Stimulated activated CD4-positive, alpha-beta T cell treated with anti-CD3 and anti-CD28 coated beads, Interleukin-1b, Interleukin-23, amount 100 ng/mL, for 4 hours (primary cell): ENCODE measurements around the gene SSMEM1.
A peak's percentile ranks its signal among the peaks of the same experiment; 100 is the strongest.
"Not testable (repeated sequence)": the region's sequence is repeated elsewhere in the genome, so short reads cannot be mapped to it uniquely, and the experiment has no call there.

Source experiments
- DNase-seq, 2 donors: peaks; one replicate each; pipeline ENCODE4 v3.0.0-alpha.2; 2020; ENCODE audit warnings: low read depth in 2 of 2

The SSMEM1 gene

DNA sequence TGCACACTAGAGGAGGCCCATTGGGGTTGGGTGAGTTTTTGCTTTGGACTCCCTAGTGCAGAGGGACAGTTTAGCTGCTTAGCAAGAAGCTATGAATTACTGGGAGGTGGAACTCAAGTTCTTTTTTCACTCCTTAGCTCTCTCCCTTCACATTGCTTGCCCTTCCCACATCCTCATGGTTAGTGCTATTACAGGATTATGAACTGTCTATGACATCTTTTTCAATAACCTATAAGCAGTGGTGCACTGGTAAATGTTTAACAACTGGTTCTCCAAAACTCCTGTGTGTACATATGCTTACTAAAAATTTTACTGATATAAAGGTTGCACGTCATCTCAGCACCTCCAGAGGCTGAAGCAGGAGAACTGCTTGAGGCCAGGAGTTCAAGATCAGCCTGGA is 6.2 kb downstream of the SSMEM1 start:
- no peak for DNase-seq

GRCh38 chr7:130216025-130216424 is 8.4 kb downstream of the SSMEM1 start:
- DNase-seq, result no peak

- no peak for DNase-seq
These were observed 9.1 kb downstream of the SSMEM1 start for GRCh38 chr7:130216750-130217149.

- no peak for DNase-seq
These were observed 11.4 kb downstream of the SSMEM1 start for GRCh38 chr7:130218806-130219620.

DNA sequence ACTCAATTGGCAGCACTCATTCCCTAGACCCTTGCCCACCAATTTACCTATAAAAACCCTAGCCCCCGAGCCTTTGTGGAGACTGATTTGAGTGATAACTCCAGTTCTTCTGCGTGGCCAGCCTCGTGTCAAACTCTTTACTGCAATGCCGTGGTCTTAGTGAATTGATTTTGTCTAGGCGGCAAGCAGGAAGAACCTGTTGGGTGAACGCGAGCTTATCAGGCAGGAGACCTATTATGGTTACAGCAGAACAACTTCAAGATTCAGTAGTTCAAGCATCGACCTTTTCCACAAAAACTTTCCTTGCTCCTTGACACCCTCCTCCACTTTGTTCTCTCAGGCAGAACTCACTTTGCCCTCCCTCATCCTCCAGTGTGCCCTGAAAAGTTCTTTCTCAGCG is 12.2 kb downstream of the SSMEM1 start:
- DNase-seq, result no peak

DNA sequence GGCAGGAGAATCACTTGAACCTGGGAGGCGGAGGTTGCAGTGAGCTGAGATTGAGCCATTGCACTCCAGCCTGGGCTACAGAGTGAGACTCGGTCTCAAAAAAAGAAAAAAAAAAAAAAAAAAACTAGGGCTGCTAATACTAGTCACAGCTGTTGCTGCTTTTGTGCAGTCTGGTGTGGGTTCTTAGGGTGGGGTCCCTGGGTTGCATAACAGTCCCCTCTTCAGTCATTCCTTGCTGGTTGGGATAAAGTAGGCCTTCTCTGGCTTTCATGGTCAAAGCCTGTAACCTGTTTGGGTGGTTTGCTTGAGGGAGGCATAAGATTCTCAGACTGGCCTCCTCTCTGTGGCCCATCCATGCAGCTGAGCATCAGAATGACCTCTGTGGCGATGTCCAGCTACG is 14.1 kb downstream of the SSMEM1 start:
- no peak for DNase-seq

DNA sequence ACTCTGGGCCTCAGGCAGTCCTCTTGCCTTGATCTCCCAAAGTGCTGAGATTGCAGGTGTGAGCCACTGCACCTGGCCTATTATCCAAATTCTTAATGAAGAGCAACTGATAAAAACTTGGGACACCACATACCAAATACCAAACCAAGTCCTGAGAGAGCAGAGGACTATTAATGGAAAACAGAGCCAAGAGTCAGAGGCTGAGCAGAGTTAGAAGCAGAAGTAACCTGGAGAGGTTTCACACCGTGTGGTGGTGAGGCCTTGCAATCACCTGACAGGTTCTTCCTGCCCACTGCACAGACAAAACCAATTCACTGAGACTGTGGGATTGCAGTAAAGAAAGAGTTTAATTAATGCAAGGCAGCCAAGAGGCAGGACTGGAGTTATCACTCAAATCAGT is 16.0 kb downstream of the SSMEM1 start:
- no peak for DNase-seq

GRCh38 chr7:130224210-130224609 is 16.6 kb downstream of the SSMEM1 start:
- DNase-seq, result no peak

GRCh38 chr7:130224923-130225322 is 17.3 kb downstream of the SSMEM1 start:
- DNase-seq, result not testable (repeated sequence)

DNA sequence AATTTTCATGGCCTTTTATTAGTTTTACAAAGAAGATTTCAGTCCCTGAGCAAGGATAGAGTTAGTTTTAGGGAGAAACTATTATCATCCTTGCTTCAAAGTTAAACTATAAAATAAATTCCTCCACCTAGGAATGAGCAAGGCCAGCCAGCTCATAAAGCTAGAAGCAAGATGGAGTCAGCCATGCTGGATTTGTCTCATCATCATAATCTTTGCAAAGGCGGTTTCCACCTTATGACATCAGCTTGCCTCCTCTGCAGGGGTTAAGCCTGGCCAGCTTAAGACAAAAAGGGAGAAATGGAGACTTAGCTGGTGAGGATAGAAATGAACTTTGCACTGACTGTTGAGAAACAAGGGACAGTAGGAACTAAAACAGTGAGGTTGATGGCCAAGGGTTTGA is 18.7 kb downstream of the SSMEM1 start:
- no peak for DNase-seq

GRCh38 chr7:130227883-130228575 is 20.4 kb downstream of the SSMEM1 start:
- DNase-seq, result no peak

DNA sequence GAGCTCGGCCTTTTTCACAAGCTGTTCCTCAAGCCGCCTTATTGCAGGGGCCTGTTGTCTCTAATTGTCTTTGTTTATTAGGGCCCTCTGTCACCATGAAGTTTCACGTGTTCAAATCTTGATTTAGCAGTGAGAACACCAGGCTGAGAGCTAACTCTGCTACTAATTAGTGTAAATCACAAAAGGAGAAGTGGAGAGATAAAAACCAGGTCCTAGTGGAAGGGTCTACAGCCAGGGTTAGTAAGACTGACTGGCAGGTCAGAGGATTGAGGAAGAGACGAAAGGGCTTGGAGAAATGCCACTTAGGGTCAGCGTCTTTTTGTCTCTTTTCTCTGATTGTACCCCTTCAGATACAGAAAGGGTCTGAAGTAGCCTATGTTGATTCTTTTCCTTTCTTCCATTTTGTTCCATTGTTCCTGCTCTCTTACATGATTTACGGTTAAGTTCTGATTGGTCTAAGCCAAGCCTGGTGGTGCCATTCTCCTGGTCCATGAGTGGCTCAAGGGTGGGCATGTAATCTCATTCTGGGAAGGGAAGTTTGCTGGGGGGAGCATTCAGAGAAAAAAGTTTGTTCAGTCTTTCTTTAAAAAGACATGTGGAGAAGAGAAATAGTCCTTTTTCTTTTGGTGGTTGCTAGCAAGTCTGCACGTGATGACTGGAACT is 21.3 kb downstream of the SSMEM1 start:
- DNase-seq, result no peak

- not testable (repeated sequence) for DNase-seq
These were observed 22.3 kb downstream of the SSMEM1 start for GRCh38 chr7:130229981-130230380.

DNA sequence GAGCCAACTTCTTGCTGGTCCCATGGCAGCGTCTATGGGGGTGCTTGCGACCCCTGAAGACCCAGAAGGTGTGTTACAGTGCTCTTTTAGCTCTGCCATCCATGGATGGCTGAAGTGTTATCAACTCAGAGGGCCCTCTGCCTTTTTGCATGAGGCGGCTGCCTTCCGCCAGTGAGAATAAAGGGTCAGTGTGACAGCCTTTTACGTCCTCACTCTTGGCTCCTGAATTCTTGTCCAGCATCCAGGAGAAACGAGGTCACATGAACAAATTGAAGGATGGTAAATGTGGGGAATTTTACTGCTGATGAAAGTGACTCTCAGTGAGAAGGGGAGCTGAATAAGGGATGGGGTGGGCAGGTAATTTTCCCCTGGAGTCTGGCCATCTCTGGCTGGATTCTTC is 24.1 kb downstream of the SSMEM1 start:
- no peak for DNase-seq

GRCh38 chr7:130232209-130232608 is 24.5 kb downstream of the SSMEM1 start:
- DNase-seq, result no peak

- DNase-seq, result no peak
These were observed 26.4 kb downstream of the SSMEM1 start for GRCh38 chr7:130234078-130234477.

GRCh38 chr7:130236361-130236760 is 28.7 kb downstream of the SSMEM1 start:
- DNase-seq, result not testable (repeated sequence)

GRCh38 chr7:130240240-130240639 is 32.6 kb downstream of the SSMEM1 start:
- no peak for DNase-seq

DNA sequence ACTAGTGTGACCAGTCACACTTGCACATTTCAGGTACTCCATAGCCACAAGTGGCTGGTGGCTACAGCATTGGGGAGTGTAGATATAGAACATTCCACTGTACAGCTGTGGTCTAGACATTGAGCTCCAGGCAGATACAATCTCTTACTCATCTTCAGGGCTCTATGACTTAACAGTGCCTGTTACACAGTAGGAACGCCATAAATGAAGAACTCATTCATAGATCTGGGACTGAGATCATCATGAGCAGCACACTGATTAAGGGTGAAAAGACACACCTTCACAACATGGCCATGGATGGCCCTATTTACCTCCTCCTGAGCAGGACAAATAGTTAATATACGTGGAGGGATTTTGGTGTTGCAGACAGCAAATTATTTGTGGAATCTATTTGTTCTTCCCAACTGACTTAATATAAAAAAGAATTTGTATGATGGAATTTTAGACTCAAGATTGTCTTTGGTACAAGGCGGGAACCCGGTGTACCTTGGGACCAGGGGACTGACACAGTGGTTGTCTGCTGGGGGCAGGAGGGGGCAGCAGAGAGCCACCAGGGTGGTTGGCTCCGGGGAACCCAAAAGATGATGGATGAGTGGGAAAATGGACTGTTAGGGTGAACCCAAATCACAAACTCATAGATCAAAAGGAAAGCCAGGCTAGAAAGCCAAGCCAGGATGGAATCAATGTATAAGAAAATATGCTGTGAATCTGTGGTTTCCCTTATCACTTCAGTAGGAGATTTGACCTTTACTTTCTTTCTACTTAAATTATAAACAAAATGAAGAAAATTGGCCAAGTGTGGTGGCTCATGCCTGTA is 34.7 kb downstream of the SSMEM1 start:
- DNase-seq, result peak; percentile 30 to 59

GRCh38 chr7:130243486-130243885 is 35.8 kb downstream of the SSMEM1 start:
- not testable (repeated sequence) for DNase-seq

DNA sequence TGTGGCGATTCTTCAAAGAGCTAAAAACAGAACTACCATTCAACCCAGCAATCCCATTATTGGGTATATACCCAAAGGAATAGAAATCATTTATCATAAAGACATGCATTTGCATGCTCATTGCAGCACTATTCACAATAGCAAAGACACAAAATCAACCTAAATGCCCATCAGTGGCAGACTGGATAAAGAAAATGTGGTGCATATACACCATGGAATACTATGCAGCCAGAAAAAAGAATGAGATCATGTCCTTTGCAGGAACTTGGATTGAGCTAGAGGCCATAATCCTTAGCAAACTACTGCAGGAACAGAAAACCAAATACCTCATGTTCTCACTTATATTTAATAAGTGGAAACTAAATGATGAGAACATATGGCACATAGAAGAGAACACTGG is 38.8 kb downstream of the SSMEM1 start:
- DNase-seq, result not testable (repeated sequence)

GRCh38 chr7:130248842-130249241 is 41.2 kb downstream of the SSMEM1 start:
- DNase-seq, result not testable (repeated sequence)
